Small intestine (tissue), 7 donors: ENCODE measurements around the gene FNDC5. TPM values are rescaled to one million over a fixed set of nuclear protein-coding genes. Genes with fewer than 3 reads are reported as not detected.

Source experiments
- DNase-seq, 2 donors: peaks; one replicate each; pipeline versions ENCODE4 v3.0.0 to v3.0.0-alpha.2; 2013
- FAIRE-seq: peaks from 2 replicates; lab custom pipeline; 2012; peaks lifted over from hg19 to GRCh38; lab: Jason Lieb, UNC
- H3K27ac ChIP-seq, 3 donors: one replicate each; pipeline ENCODE4 v1.5.1; 2013; ENCODE audit warnings: low read length in 2 of 3, mild to moderate bottlenecking in 2 of 3, control low read depth in 1 of 3, inconsistent platforms in 1 of 3, low read depth in 1 of 3, moderate library complexity in 1 of 3
- H3K27me3 ChIP-seq, 3 donors: one replicate each; pipeline ENCODE4 v1.6.1; 2013; ENCODE audit warnings: low read length in 3 of 3, inconsistent platforms in 1 of 3; ENCODE audit not compliant: control insufficient read depth in 3 of 3, insufficient read depth in 3 of 3
- H3K36me3 ChIP-seq, 3 donors: one replicate each; pipeline ENCODE4 v1.6.1; 2013; ENCODE audit warnings: low read length in 3 of 3, inconsistent platforms in 1 of 3, low read depth in 1 of 3, mild to moderate bottlenecking in 1 of 3, moderate library complexity in 1 of 3; ENCODE audit not compliant: control insufficient read depth in 3 of 3, insufficient read depth in 2 of 3
- H3K4me1 ChIP-seq, 3 donors: one replicate each; pipeline ENCODE4 v1.6.1; 2013; ENCODE audit warnings: low read length in 2 of 3, inconsistent platforms in 1 of 3, low read depth in 1 of 3, mild to moderate bottlenecking in 1 of 3, moderate library complexity in 1 of 3; ENCODE audit not compliant: control insufficient read depth in 3 of 3, insufficient read depth in 2 of 3
- H3K4me3 ChIP-seq, 3 donors: one replicate each; pipeline ENCODE4 v1.5.1; 2013; ENCODE audit warnings: low read length in 3 of 3, control low read depth in 1 of 3, inconsistent platforms in 1 of 3, low read depth in 1 of 3, mild to moderate bottlenecking in 1 of 3, moderate library complexity in 1 of 3
- H3K9me3 ChIP-seq, 2 donors: one replicate each; pipeline ENCODE4 v1.6.1; 2013; ENCODE audit warnings: low read depth in 1 of 2, low read length in 1 of 2; ENCODE audit not compliant: control insufficient read depth in 2 of 2, insufficient read depth in 1 of 2
- WGBS, 3 donors: extraction: QIAGEN DNeasy Blood & Tissue Kit; methylation state at CpG; one replicate each; pipeline ENCODE4 v1.1.7; 2013; 5-methylcytosine and 5-hydroxymethylcytosine counted together
- polyA plus RNA-seq, 4 donors: library from polyadenylated mRNA; stranded (reverse) in 3 of 4; unstranded in 1 of 4; fragments of 200-250 nt in 3 of 4; fragments of 120-200 nt in 1 of 4; gene quantifications; one replicate each; pipeline versions ENCODE4 v1.2.1 to v1.2.3, GENCODE V29; 2013
- donor health status: healthy with polysubstance abuse.
- donor health status: control.
- donor health status: control.
- donor health status: Bipolar disorder and iron deficiency.
- donor health status: healthy.

Gene FNDC5
- polyA plus RNA-seq, 4 donors = 1.1 to 5.5 (median 1.2) TPM; not detected in 1

- Histone ChIP-seq H3K27me3 (no peaks in the 10 kb centered on the region), H3K9me3 (no peaks in the 10 kb centered on the region), H3K36me3 (peaks cover 0 to 10% (median 7%) of the 10 kb centered on the region in 3 donors), H3K4me1 (peaks cover 0 to 15% (median 15%) of the 10 kb centered on the region in 3 donors), H3K4me3 (no peak overlapping the region), H3K27ac (no peak overlapping the region)
- WGBS, 3 donors = 80 to 88% (median 82%) methylated on average over 11 of the region's 11 CpGs
- peak in 1 of 2 donors; percentile 50 for DNase-seq
- FAIRE-seq = no peak
Measured at GRCh38 chr1:32813941-32814739, 56.6 kb downstream of the FNDC5 start.

Other genes starting within 250 kb of the FNDC5 start
- 10 to 100 TPM; 44.9 to 98.4 (median 73.3) TPM for gene ZBTB8OS, start 220.4 kb downstream of the FNDC5 start, polyA plus RNA-seq
- gene RBBP4, start 219.7 kb downstream of the FNDC5 start, polyA plus RNA-seq = 100 to 1,000 TPM in 1 of 4 donors, 10 to 100 TPM in 3; 38.7 to 160 (median 60.0) TPM
- gene SYNC, start 168.1 kb downstream of the FNDC5 start, polyA plus RNA-seq = 1 to 10 TPM; 1.0 to 4.7 (median 2.3) TPM
- 10 to 100 TPM; 39.4 to 79.9 (median 54.9) TPM for gene YARS1, start 53.6 kb downstream of the FNDC5 start, polyA plus RNA-seq
- gene S100PBP, start 53.3 kb downstream of the FNDC5 start, polyA plus RNA-seq = 10 to 100 TPM in 1 of 4 donors, 1 to 10 TPM in 3; 4.3 to 23.5 (median 7.2) TPM
- gene HPCA, start 15.6 kb upstream of the FNDC5 start, polyA plus RNA-seq = 1 to 10 TPM in 2 of 4 donors, under 1 TPM in 1, not detected in 1; 0.96 to 2.9 (median 1.6) TPM
- 100 to 1,000 TPM in 3 of 4 donors, 10 to 100 TPM in 1; 42.6 to 414 (median 241) TPM for gene TMEM54, start 30.5 kb upstream of the FNDC5 start, polyA plus RNA-seq
- gene RNF19B, start 93.9 kb upstream of the FNDC5 start, polyA plus RNA-seq = 10 to 100 TPM; 20.8 to 29.2 (median 28.9) TPM
- gene AK2, start 166.0 kb upstream of the FNDC5 start, polyA plus RNA-seq = 100 to 1,000 TPM; 180 to 210 (median 205) TPM
- 1 to 10 TPM in 3 of 4 donors, not detected in 1; 1.1 to 1.6 (median 1.5) TPM for gene AZIN2, start 210.2 kb upstream of the FNDC5 start, polyA plus RNA-seq